PC-9 (cell line): Measurements from ENCODE around the gene PDK2. TPM values are rescaled to one million over a fixed set of nuclear protein-coding genes. Genes with fewer than 3 reads are reported as not detected.

Experiments used
- BruUV-seq: library from RNA; stranded (reverse); fragments of 400-500 nt; replicated peaks from 2 replicates; lab custom pipeline; 2021; lab: Mats Ljungman, UMichigan
- CTCF ChIA-PET: fragments of 300-600 bp; sonication (Branson Sonifier 250); formaldehyde crosslinking; loops from one replicate; lab custom pipeline; 2022; ENCODE audit warnings: antibody characterized with exemption; lab: Charles Lee
- POLR2A ChIA-PET: fragments of 300-600 bp; sonication (Branson Sonifier 250); formaldehyde crosslinking; loops from one replicate; lab custom pipeline; 2022; ENCODE audit warnings: antibody characterized with exemption; ENCODE audit not compliant: unreplicated experiment; lab: Charles Lee
- DNase-seq, 2 experiments: peaks; one replicate each; pipeline versions ENCODE4 v3.0.0 to v3.0.0-alpha.2; 2015 to 2022; ENCODE audit warnings: mixed read lengths in 1 of 2
- H2AFZ ChIP-seq: fragments of 200-600 bp; sonication (generic); 2 replicates; pipeline ENCODE4 v1.8.1; 2017; ENCODE audit warnings: antibody characterized with exemption
- H3F3A ChIP-seq: fragments of 200-600 bp; sonication (generic); 2 replicates; pipeline ENCODE4 v1.8.1; 2017; ENCODE audit warnings: antibody characterized with exemption, mild to moderate bottlenecking, low read depth; ENCODE audit not compliant: insufficient read depth
- H3K27ac ChIP-seq: fragments of 200-600 bp; sonication (generic); 2 replicates; pipeline ENCODE4 v1.6.1; 2016; ENCODE audit warnings: mixed run types
- H3K27me3 ChIP-seq: fragments of 200-600 bp; sonication (generic); 2 replicates; pipeline ENCODE4 v1.6.1; 2016; ENCODE audit warnings: low read depth, mixed run types; ENCODE audit not compliant: insufficient read depth
- H3K36me3 ChIP-seq: fragments of 200-600 bp; sonication (generic); 2 replicates; pipeline ENCODE4 v1.6.1; 2016; ENCODE audit warnings: low read depth, mixed run types
- H3K4me1 ChIP-seq: fragments of 200-600 bp; sonication (generic); replicated peaks from 2 replicates; pipeline ENCODE4 v1.6.1; 2016; ENCODE audit warnings: mixed run types; ENCODE audit not compliant: insufficient read depth
- H3K4me2 ChIP-seq: fragments of 200-600 bp; sonication (generic); 2 replicates; pipeline ENCODE4 v1.6.1; 2017; ENCODE audit warnings: mixed run types
- H3K4me3 ChIP-seq: fragments of 200-600 bp; sonication (generic); 2 replicates; pipeline ENCODE4 v1.6.1; 2016; ENCODE audit warnings: mixed run types
- H3K79me2 ChIP-seq: fragments of 200-600 bp; sonication (generic); 2 replicates; pipeline ENCODE4 v1.6.1; 2017; ENCODE audit warnings: low read depth, mixed run types
- H3K9me2 ChIP-seq: fragments of 200-600 bp; sonication (generic); 2 replicates; pipeline ENCODE4 v1.8.1; 2017; ENCODE audit warnings: mild to moderate bottlenecking; ENCODE audit not compliant: insufficient read depth
- H3K9me3 ChIP-seq: fragments of 200-600 bp; sonication (generic); 2 replicates; pipeline ENCODE4 v1.8.1; 2016; ENCODE audit warnings: low read depth; ENCODE audit not compliant: insufficient read depth
- H4K20me1 ChIP-seq: fragments of 200-600 bp; sonication (generic); 2 replicates; pipeline ENCODE4 v1.8.1; 2017; ENCODE audit not compliant: insufficient read depth
- CTCF ChIP-seq: fragments of 200-600 bp; sonication (generic); conservative IDR thresholded peaks from 2 replicates; pipeline ENCODE4 v1.6.1; 2017; ENCODE audit warnings: mixed run types, antibody characterized with exemption, mild to moderate bottlenecking, moderate library complexity
- EZH2 ChIP-seq: fragments of 200-600 bp; sonication (generic); IDR thresholded peaks from 2 replicates; pipeline ENCODE4 v1.8.0; 2017; ENCODE audit warnings: antibody characterized with exemption, low read depth
- intact Hi-C: fragments of 100-400 bp; cut with micrococcal nuclease; formaldehyde crosslinking; loops from one replicate; pipeline ENCODE4 v1.10.0; 2022; ENCODE audit not compliant: unreplicated experiment
- total RNA-seq: library from RNA; stranded (reverse); gene quantifications from 2 replicates; pipeline ENCODE4 v1.2.3, GENCODE V29; 2021

PDK2 gene
- total RNA-seq, 1 experiment from 2014 or later: 58.7 TPM

GRCh38 chr17:50143461-50144176, 48.5 kb downstream of the PDK2 start:
- no peak overlapping the region for H2AFZ ChIP-seq
- no peak overlapping the region for H3K4me3 ChIP-seq
- no peak overlapping the region for H3K27ac ChIP-seq
- no peak for DNase-seq
- no peaks in the 10 kb centered on the region for H3K27me3 ChIP-seq
- peaks cover 40% of the 10 kb centered on the region for H3K36me3 ChIP-seq
- H3K9me3 ChIP-seq: no peaks in the 10 kb centered on the region
- no TSS peak for BruUV-seq
- H3K79me2 ChIP-seq: peaks cover 37% of the 10 kb centered on the region
- TF ChIP-seq EZH2 (no peak), CTCF (no peak)
- POLR2A ChIA-PET: no interaction called here
- H3K9me2 ChIP-seq: no peaks in the 10 kb centered on the region
- peaks cover 48% of the 10 kb centered on the region for H3K4me1 ChIP-seq
- CTCF ChIA-PET: no interaction called here
- H4K20me1 ChIP-seq: peaks cover 65% of the 10 kb centered on the region
- peaks cover 25% of the 10 kb centered on the region for H3F3A ChIP-seq
- peak overlapping the region; percentile 95; the same call in 1 of the 2 replicates for H3K4me2 ChIP-seq
- intact Hi-C loops: loop anchor here (2.0 kb wide), 1 partner anchor 49 kb away; the partner anchor contains the start of gene PDK2

- H3K9me3 ChIP-seq: no peaks in the 10 kb centered on the region
- TF ChIP-seq EZH2 (no peak), CTCF (no peak)
- H3K4me1 ChIP-seq: peaks cover 48% of the 10 kb centered on the region
- peaks cover 43% of the 10 kb centered on the region for H3K79me2 ChIP-seq
- CTCF ChIA-PET: no interaction called here
- H3F3A ChIP-seq: peaks cover 25% of the 10 kb centered on the region
- no peak overlapping the region for H2AFZ ChIP-seq
- no peaks in the 10 kb centered on the region for H3K27me3 ChIP-seq
- peaks cover 66% of the 10 kb centered on the region for H4K20me1 ChIP-seq
- no TSS peak for BruUV-seq
- peaks cover 33% of the 10 kb centered on the region for H3K36me3 ChIP-seq
- POLR2A ChIA-PET: no interaction called here
- H3K9me2 ChIP-seq: no peaks in the 10 kb centered on the region
- H3K4me3 ChIP-seq: no peak overlapping the region
- no peak for DNase-seq
- no peak overlapping the region for H3K27ac ChIP-seq
- peak overlapping the region; percentile 95 for H3K4me2 ChIP-seq
- intact Hi-C loops: loop anchor here (2.0 kb wide), 1 partner anchor 50 kb away; the partner anchor contains the start of gene PDK2
Observed at GRCh38 chr17:50144355-50144754, 49.2 kb downstream of the PDK2 start.

- Histone ChIP-seq H3K79me2 (peaks cover 49% of the 10 kb centered on the region), H4K20me1 (peaks cover 61% of the 10 kb centered on the region), H3K36me3 (peaks cover 29% of the 10 kb centered on the region; the same call in 1 of the 2 replicates), H3K4me3 (no peak overlapping the region), H3K27me3 (no peaks in the 10 kb centered on the region), H2AFZ (no peak overlapping the region), H3F3A (peaks cover 25% of the 10 kb centered on the region), H3K4me1 (peaks cover 48% of the 10 kb centered on the region), H3K9me3 (no peaks in the 10 kb centered on the region), H3K4me2 (peak overlapping the region; percentile 95), H3K27ac (no peak overlapping the region), H3K9me2 (no peaks in the 10 kb centered on the region)
- ChIA-PET POLR2A (interaction anchor here (0.5 to 0.6 kb wide), 3 partner anchors 17 to 258 kb away, joined by 3 to 6 read pairs (median 6); no protein-coding TSS in a partner anchor), CTCF (interaction anchor here (0.6 kb wide), 1 partner anchor 144 kb away, joined by 5 read pairs; no protein-coding TSS in a partner anchor)
- intact Hi-C loops: loop anchor here (2.0 kb wide), 1 partner anchor 50 kb away; the partner anchor contains the start of gene PDK2
- peak; percentile 83 to 85 for DNase-seq
- TF ChIP-seq EZH2 (no peak), CTCF (no peak)
- BruUV-seq: no TSS peak
Observed at GRCh38 chr17:50144845-50145531, 49.8 kb downstream of the PDK2 start.
